Activated T-cell treated with anti-CD3 and anti-CD28 coated beads, Interleukin-2, amount 50 U/mL, for 72 hours (primary cell): Measurements from ENCODE around the gene COMMD9. TPM values are rescaled to one million over a fixed set of nuclear protein-coding genes. Genes with fewer than 3 reads are reported as not detected.
A peak's percentile ranks its signal among the peaks of the same experiment; 100 is the strongest.

Experiments used
- ATAC-seq, 2 donors: fragments of 150-1000 bp; cut with Tn5 transposase; replicated peaks in 1 of 2; 2 replicates each; pipeline ENCODE4 v1.10.0; 2021; ENCODE audit warnings: moderate library complexity in 2 of 2, mild to moderate bottlenecking in 1 of 2
- DNase-seq, 2 donors: peaks; one replicate each; pipeline ENCODE4 v3.0.0; 2021 to 2022; ENCODE audit warnings: mixed read lengths in 1 of 2
- H3K27ac Mint-ChIP-seq: one replicate; pipeline ENCODE4 v1.8.0; 2022; ENCODE audit warnings: mild to moderate bottlenecking, moderate library complexity, mixed read lengths
- H3K27me3 Mint-ChIP-seq: one replicate; pipeline ENCODE4 v1.8.0; 2022; ENCODE audit warnings: low read depth, mixed read lengths
- H3K36me3 Mint-ChIP-seq, 2 donors: one replicate each; pipeline ENCODE4 v1.8.0; 2022; ENCODE audit warnings: mixed read lengths in 2 of 2, mild to moderate bottlenecking in 1 of 2; ENCODE audit not compliant: insufficient read depth in 2 of 2
- H3K4me1 Mint-ChIP-seq: one replicate; pipeline ENCODE4 v1.8.0; 2022; ENCODE audit warnings: low read depth, mixed read lengths
- H3K4me3 Mint-ChIP-seq, 2 donors: one replicate each; pipeline ENCODE4 v1.8.0; 2022; ENCODE audit warnings: mild to moderate bottlenecking in 2 of 2, mixed read lengths in 2 of 2, moderate library complexity in 2 of 2
- H3K9me3 Mint-ChIP-seq, 2 donors: one replicate each; pipeline ENCODE4 v1.8.0; 2022; ENCODE audit warnings: mixed read lengths in 2 of 2
- total RNA-seq, 2 donors: library from RNA; stranded (reverse); gene quantifications; one replicate each; pipeline ENCODE4 v1.2.3, GENCODE V29; 2022

COMMD9 gene
- total RNA-seq, 2 donors from 2014 or later: 25.7 to 26.7 TPM

DNA sequence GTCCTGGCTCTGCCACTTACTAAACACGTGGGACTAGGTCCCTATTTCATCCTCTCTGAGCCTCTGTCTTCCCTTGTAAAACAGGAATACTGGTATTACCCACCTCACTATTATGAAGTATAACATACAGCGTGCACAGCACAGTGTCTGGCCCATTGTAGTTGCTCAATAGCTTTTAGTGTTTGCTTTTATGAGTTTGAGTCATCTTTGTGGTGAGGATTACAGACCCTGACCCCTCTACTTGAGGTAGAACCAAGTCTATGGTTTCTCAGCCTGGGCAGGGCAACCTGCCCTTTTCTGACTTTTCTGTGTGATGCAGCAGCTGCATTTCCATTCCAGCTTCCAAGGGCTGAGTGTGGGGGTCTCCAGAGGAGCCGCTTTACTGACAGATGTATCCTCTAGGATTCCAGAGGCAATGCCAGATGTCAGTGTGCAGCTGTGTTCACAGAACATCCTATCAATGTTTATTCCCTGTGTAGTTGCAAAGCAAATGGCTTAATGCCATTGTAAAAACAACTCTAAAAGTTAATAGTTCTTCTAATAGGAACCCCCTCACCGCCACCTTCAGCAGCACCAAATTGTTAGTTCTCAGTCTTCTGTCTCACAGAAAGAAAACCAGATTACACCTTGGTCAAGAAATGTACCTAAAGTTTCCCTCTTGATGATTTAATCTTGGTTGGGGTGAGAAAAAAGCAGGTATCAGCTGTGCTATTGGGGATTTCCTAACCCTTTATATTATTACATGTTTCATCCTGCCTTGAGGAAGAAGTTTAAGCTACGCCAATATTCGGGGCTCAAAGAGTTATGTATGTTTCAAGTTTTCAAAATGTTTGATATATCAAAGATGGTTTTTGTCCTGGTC lies 23.6 kb upstream of the COMMD9 start:
- no peaks in the 10 kb centered on the region for H3K9me3 Mint-ChIP-seq
- peak; percentile 78 to 90 for ATAC-seq
- H3K36me3 Mint-ChIP-seq: peaks cover 0 to 2% of the 10 kb centered on the region in 2 donors
- no peak overlapping the region for H3K27ac Mint-ChIP-seq
- peaks cover 63% of the 10 kb centered on the region for H3K27me3 Mint-ChIP-seq
- peaks cover 22% of the 10 kb centered on the region for H3K4me1 Mint-ChIP-seq
- H3K4me3 Mint-ChIP-seq: peak overlapping the region; percentile 39 to 48
- no peak for DNase-seq

GRCh38 chr11:36311926-36312595 lies 22.8 kb upstream of the COMMD9 start:
- peak in 1 of 2 donors; percentile 57 for ATAC-seq
- peaks cover 28% of the 10 kb centered on the region for H3K4me1 Mint-ChIP-seq
- peaks cover 61% of the 10 kb centered on the region for H3K27me3 Mint-ChIP-seq

GRCh38 chr11:36309779-36310178 lies 20.6 kb upstream of the COMMD9 start:
- Mint-ChIP-seq H3K36me3 (peaks cover 0 to 2% of the 10 kb centered on the region in 2 donors), H3K27me3 (peaks cover 40% of the 10 kb centered on the region), H3K4me1 (peaks cover 38% of the 10 kb centered on the region), H3K9me3 (peaks cover 0 to 5% of the 10 kb centered on the region in 2 donors), H3K4me3 (no peak overlapping the region), H3K27ac (no peak overlapping the region)
- no peak for DNase-seq
- no peak for ATAC-seq

More at GRCh38 chr11:36311926-36312595, 22.8 kb upstream of the COMMD9 start:
- Mint-ChIP-seq H3K9me3 (no peaks in the 10 kb centered on the region), H3K4me3 (no peak overlapping the region), H3K36me3 (peaks cover 0 to 2% of the 10 kb centered on the region in 2 donors), H3K27ac (no peak overlapping the region)
- DNase-seq: no peak

GRCh38 chr11:36308577-36308976 lies 19.4 kb upstream of the COMMD9 start:
- no peak for ATAC-seq
- Mint-ChIP-seq H3K27me3 (peaks cover 35% of the 10 kb centered on the region), H3K4me3 (no peak overlapping the region), H3K27ac (no peak overlapping the region), H3K9me3 (peaks cover 0 to 5% of the 10 kb centered on the region in 2 donors), H3K36me3 (peaks cover 0 to 2% of the 10 kb centered on the region in 2 donors), H3K4me1 (peaks cover 37% of the 10 kb centered on the region)
- no peak for DNase-seq

DNA sequence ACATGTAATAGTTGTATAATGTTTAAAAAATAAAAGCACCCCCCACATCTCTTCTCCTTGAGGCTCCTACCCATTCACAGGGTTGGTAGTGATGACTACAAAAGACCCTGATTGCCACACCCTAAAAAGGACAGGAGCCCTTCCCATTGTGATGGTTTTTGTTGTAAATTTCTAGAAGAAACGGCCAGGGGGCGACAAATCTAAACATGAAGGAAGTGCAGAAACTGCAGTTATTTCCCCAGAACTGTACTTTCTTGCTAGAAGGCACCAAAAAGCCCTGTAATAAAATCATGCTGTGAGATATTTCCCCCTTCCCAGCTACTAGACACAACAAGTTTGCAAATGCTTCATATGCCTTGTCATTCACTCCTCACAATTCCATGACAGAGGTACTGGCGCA lies 17.7 kb upstream of the COMMD9 start:
- H3K27me3 Mint-ChIP-seq: peaks cover 30% of the 10 kb centered on the region
- H3K4me1 Mint-ChIP-seq: peaks cover 20% of the 10 kb centered on the region
- ATAC-seq: peak in 1 of 2 donors; percentile 27
- peak in 1 of 2 donors; percentile 6 for DNase-seq
- peaks cover 0 to 2% of the 10 kb centered on the region in 2 donors for H3K36me3 Mint-ChIP-seq
- no peak overlapping the region for H3K27ac Mint-ChIP-seq
- H3K9me3 Mint-ChIP-seq: peaks cover 0 to 5% of the 10 kb centered on the region in 2 donors
- H3K4me3 Mint-ChIP-seq: no peak overlapping the region

DNA sequence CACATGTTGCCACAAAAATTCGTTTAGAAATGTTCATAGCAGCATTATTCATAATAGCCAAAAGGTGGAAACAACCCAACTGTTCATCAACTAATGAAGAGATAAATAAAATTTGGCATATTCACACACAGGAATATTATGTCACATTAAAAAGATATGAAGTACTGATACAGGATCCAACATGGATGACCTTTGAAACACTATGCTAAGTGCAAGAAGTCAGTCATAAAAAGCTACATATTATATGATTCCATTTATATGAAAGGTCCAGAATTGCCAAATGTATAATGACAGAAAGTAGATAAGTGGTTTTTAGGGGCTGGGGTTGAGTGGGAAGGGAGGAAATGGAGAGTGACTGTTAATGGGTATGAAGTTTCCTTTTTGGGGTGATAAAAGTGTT lies 15.8 kb upstream of the COMMD9 start:
- H3K27ac Mint-ChIP-seq: no peak overlapping the region
- no peak for DNase-seq

DNA sequence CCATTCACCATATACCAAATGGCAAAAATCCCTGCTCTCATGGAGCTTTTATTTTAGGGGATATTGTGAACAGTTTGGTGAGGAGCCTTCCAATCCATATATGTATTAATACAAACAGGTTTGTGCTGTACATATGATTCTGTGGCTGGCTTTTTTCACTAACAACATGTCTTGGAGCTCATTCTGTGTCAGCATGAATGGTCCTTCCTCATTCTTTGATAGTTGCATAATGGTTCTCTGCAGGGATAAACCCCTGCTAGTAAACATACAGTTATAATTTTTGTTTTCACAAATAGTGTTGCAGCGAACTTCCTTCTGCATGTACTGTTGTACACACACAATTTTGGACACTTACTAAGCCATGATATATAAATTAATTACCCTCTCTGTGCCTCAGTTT lies 15.1 kb upstream of the COMMD9 start:
- Mint-ChIP-seq H3K4me3 (no peak overlapping the region), H3K27ac (no peak overlapping the region), H3K36me3 (no peaks in the 10 kb centered on the region)

More for the DNA sequence above, 15.8 kb upstream of the COMMD9 start:
- H3K4me3 Mint-ChIP-seq: no peak overlapping the region
- ATAC-seq: no peak
- H3K36me3 Mint-ChIP-seq: peaks cover 0 to 2% of the 10 kb centered on the region in 2 donors
- H3K4me1 Mint-ChIP-seq: peaks cover 16% of the 10 kb centered on the region
- H3K9me3 Mint-ChIP-seq: peaks cover 0 to 5% of the 10 kb centered on the region in 2 donors
- peaks cover 24% of the 10 kb centered on the region for H3K27me3 Mint-ChIP-seq

GRCh38 chr11:36300650-36301049 lies 11.4 kb upstream of the COMMD9 start:
- peaks cover 5% of the 10 kb centered on the region for H3K4me1 Mint-ChIP-seq
- no peak overlapping the region for H3K4me3 Mint-ChIP-seq
- peaks cover 6% of the 10 kb centered on the region for H3K27me3 Mint-ChIP-seq
- H3K36me3 Mint-ChIP-seq: no peaks in the 10 kb centered on the region
- H3K9me3 Mint-ChIP-seq: no peaks in the 10 kb centered on the region
- no peak for ATAC-seq
- no peak overlapping the region for H3K27ac Mint-ChIP-seq
- DNase-seq: no peak

More for the DNA sequence above, 15.1 kb upstream of the COMMD9 start:
- ATAC-seq (no peak), DNase-seq (no peak)
- Mint-ChIP-seq H3K27me3 (peaks cover 17% of the 10 kb centered on the region), H3K4me1 (peaks cover 16% of the 10 kb centered on the region), H3K9me3 (peaks cover 0 to 5% of the 10 kb centered on the region in 2 donors)

- Mint-ChIP-seq H3K4me3 (no peak overlapping the region), H3K27me3 (peaks cover 6% of the 10 kb centered on the region), H3K4me1 (peaks cover 6% of the 10 kb centered on the region), H3K9me3 (no peaks in the 10 kb centered on the region), H3K27ac (no peak overlapping the region), H3K36me3 (no peaks in the 10 kb centered on the region)
- ATAC-seq: no peak
- DNase-seq: no peak
These were observed 7.8 kb upstream of the COMMD9 start for GRCh38 chr11:36296884-36297543.

GRCh38 chr11:36295926-36296325 lies 6.7 kb upstream of the COMMD9 start, which contains the start of gene PRR5L:
PRR5L (plus strand) TSS chr11:36296288; CDS start chr11:36401122, 104,834 bp downstream.
- Mint-ChIP-seq H3K9me3 (no peaks in the 10 kb centered on the region), H3K4me1 (peaks cover 6% of the 10 kb centered on the region), H3K27ac (no peak within 1 kb of the TSS), H3K27me3 (peaks cover 2% of the 10 kb centered on the region), H3K4me3 (no peak within 1 kb of the TSS), H3K36me3 (no peaks in the 10 kb centered on the region)
- DNase-seq: no peak
- no peak for ATAC-seq

DNA sequence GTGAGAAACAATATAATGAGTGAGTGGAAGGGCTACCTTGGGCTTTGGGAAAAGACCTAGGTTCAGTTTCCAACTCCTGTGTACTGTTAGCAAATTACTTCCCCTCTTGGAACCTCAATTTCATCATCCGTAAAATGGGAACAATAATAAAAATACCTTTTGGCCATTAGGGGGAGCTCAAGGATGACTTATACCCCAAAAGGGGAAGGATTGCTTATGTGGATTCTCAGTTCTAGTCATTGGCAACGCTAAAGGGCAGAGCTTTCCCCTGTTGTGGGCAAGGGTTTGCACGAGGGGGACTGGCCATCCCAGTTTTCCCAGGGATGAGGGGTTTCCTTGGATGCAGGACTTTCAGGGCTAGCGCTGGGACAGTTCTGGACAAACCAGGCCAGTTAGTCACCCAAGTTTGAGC lies 3.1 kb upstream of the COMMD9 start:
- H3K4me1 Mint-ChIP-seq: peaks cover 34% of the 10 kb centered on the region
- H3K27ac Mint-ChIP-seq: no peak overlapping the region
- DNase-seq: peak; percentile 19 to 37
- no peaks in the 10 kb centered on the region for H3K36me3 Mint-ChIP-seq
- no peaks in the 10 kb centered on the region for H3K9me3 Mint-ChIP-seq
- ATAC-seq: peak in 1 of 2 donors; percentile 14
- peak overlapping the region in 1 of 2 donors; percentile 12 for H3K4me3 Mint-ChIP-seq
- no peaks in the 10 kb centered on the region for H3K27me3 Mint-ChIP-seq

- Mint-ChIP-seq H3K4me1 (peaks cover 53% of the 10 kb centered on the region), H3K27ac (peak overlapping the region; percentile 95)
- DNase-seq: no peak
These were observed 590 bp downstream of the COMMD9 start for GRCh38 chr11:36288442-36289225.

More at GRCh38 chr11:36288442-36289225, 590 bp downstream of the COMMD9 start:
- H3K36me3 Mint-ChIP-seq: no peaks in the 10 kb centered on the region
- no peaks in the 10 kb centered on the region for H3K9me3 Mint-ChIP-seq
- peak overlapping the region; percentile 94 to 95 for H3K4me3 Mint-ChIP-seq
- H3K27me3 Mint-ChIP-seq: no peaks in the 10 kb centered on the region
- no peak for ATAC-seq
